Pons (tissue), 1 donor: ENCODE measurements around the gene BCAN.

ENCODE experiments used
- DNase-seq: peaks from one replicate; pipeline ENCODE4 v3.0.0-alpha.2; 2016; ENCODE audit warnings: low spot score

BCAN gene

DNA sequence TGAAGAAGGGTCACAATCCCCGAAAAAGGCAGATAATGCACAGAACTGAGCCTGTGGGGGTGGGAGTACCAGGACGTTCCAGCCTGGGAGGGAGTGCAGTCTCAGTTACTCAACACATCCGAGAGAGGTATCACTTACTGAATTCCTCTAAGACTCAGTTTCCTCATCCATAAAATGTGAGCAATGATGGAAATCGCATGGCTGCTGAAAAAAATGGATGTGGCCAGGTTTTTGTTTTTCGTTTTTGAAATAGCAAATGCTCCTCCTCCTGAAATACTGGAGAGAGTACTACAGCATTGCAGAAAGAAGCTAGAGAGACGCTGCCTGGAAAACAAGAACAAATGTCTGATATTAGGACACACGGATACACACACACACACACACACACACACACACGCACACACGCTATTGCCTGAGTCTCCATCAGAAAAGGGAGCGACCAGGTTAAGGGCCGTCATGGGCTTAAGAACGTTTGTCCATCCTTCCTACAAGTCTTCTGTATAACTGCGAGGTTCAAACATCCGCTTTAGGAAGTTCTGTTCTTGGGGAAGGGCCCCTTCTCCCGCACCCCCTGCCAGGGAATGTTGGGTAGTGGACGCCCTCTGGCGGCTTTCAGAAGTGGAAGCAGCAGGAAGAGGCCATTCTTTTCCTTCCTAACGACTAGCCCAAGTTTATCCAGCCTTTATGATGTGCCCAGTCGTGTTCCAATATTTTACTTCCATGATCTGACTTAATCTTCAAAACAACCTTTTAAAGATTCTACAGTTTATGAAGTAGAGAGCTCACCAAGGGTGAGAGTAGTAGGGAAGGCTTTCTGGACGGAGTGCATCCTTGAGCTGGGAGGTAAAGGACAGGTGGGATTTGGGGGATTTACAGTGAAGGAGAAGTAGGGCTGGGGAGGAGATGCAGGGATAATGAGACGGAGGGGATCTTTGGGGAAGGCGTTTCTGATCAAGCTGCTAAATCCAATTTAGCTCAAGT is 36.0 kb downstream of the BCAN start:
- DNase-seq: peak; percentile 88

GRCh38 chr1:156680056-156680455 is 38.1 kb downstream of the BCAN start:
- no peak for DNase-seq

DNA sequence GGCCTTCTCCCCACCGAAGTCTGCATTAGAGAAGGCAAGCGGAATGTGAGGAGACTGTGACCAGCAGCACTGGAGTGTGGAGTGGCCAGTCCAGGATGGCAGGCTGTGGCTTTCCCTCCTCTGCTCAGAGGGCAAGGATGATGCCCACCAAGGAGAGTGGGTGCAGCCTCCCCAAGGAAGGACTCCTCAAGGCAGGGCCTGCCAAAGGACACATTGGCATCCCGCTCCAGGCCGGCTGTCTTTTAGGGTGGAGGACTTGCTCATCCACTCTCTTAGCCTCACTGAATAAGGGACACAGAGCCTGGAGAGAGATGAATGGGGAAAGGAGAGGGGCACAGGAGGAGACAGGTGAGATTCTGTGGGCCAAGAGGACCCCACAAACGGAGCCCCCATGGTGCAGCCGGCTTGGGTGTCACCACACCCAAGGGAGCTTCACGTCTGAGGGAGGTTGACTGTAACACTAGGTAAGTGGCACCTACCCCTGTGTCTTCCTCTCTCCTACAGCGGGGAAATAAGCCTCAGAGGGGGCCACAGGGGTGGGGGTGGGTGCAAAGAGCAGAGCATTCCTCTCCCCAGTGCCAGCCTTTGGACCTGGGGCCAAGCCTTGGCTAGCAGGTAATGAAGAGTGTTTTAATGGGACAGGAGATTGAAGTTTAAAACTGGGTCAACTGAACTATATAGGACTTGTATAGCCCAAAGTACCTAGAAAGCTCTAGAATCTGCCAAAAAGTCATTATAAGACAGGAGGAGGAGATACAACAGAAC is 39.5 kb downstream of the BCAN start:
- DNase-seq: no peak

DNA sequence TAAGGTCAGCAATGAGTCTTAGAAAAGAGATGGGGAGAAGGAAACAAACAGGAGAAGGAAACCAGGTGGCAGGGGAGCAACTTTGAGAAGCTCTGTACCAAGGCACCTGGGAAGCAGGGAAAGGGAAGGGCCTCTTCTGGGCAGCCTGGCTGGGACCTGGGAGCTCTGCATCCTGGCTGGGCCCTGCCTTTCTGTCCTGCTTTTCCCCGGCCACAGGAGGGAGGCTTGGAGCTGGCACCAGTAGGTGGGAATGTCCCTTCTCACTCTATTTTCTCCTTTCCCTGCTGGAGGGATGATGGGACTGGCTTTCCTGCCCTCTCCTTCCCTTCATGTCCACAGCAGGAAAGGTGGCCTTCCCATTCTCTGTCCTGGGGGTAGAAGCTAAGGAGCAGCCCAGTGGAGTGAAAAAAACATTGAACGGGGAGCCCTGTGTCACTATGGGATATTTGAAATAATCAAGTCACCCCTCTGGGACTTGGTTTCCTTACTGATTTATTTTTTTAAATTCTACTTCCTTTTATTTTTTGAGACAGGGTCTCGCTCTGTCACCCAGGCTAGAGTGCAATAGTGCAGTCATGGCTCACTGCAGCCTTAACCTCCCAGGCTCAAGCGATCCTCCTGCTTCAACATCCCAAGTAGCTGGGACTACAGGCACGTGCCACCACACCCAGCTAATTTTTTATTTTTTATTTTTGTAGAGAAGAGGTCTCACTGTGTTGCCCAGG is 40.4 kb downstream of the BCAN start:
- no peak for DNase-seq

DNA sequence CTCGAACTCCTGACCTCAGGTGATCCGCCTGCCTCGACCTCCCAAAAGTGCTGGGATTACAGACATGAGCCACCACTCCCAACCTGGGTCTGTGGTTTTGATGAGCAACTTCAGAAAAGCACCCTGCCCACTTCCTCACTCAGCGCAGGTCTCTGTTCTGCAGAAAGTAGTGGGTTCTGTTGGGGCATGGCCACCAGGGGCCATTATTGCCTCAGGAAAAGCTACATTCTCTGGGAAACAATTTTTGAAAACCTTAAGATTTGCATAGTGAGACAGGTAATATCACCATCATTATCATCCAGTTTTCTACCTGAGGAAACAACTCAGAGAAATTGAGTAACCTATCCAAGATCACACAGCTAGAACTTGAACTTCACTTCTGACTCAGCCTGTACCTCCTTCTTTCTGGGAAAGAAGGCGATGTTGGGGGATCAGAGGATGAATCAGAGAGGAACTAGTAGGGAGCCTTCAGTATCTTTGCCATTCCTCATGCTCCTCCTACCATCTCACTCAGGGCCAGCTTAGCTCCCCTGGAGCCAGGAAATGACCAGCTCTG is 42.4 kb downstream of the BCAN start:
- no peak for DNase-seq

DNA sequence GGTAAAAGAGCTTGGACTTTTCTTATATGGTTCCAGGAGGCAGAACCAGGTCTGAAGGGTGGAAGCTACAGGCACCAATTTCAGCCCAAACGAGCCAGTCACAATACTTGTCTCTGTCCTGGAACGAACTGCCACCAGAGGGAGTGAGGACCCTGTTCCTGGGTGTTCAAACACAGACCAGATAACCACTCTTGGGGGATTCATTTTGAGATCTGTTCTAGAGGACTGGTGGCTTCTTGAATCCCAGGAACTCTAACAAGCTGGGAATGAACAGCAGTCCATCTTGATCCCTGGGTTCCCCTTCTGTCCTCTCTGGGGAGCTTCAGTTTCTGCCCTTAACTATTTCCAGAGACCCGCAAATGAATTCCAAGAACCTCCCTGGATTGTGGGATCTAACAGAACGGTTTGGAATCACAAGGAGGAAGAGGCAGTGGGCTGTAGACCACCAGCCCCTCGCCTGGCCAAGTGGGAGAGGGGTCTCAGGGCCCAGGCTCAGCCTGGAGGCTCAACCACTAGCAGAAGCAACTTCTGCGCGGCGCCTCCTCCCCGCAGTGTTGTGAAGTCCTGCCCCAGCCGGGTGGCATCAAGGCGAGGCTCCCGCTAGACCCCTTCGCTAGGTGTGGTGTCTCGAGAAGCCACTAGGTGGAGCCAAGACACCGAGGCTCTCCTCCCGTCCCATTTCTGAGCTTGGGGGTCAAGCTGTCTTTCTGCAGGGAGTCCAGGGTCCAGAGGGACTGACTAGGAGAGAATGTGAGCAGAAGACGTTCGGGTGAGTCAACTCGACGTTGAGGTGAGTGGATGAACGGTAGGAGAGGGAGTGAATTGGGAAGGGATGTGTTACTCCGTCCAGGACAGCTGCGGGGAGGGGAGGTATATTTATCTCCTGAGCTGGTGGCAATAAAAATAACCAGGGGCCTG is 47.4 kb downstream of the BCAN start:
- DNase-seq: peak; percentile 45

- no peak for DNase-seq
Measured at GRCh38 chr1:156689953-156690674, 48.2 kb downstream of the BCAN start.

- no peak for DNase-seq
Measured at GRCh38 chr1:156690675-156691036, 48.7 kb downstream of the BCAN start.

- DNase-seq: no peak
Measured at GRCh38 chr1:156691191-156691590, 49.3 kb downstream of the BCAN start.

GRCh38 chr1:156691665-156692440 is 49.9 kb downstream of the BCAN start:
- DNase-seq: no peak

DNA sequence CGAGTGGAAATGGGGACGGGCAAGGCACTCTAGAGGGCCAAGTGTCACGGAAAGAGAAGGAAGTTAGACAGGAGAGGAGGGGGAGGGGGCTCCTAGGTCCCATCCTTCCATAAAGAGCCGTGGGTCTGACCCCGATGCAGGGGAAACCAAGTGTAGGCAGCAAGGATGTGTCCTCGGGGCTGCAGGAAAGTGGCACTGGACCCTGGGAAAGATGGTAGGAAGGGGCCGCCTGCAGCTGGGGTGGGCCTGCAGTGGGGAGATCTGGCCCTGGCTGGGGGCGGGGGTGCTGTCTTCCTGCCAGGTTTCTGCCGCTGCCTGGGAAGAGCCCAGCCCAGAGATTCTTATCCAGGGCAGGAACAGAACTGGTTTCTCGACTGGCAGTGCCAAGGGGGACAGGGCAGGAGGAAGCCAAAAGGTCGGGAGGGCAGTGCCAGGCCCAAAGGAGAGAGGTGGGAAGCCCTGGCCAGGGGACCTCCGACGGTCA is 50.6 kb downstream of the BCAN start:
- no peak for DNase-seq

- DNase-seq: no peak
Measured at GRCh38 chr1:156692925-156693847, 51.3 kb downstream of the BCAN start.

GRCh38 chr1:156693848-156694689 is 52.2 kb downstream of the BCAN start:
- no peak for DNase-seq

DNA sequence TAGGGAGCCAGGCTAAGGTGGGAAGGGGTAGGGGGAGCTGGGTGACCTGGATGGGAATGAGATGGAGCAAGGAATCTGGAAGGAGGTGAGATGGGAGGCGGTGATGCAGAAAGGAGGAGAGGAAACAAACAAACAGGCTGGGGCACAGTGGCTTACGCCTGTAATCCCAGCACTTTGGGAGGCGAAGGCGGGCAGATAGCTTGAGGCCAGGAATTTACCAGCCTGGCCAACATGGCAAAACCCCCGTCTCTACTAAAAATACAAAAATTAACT is 52.7 kb downstream of the BCAN start:
- no peak for DNase-seq

DNA sequence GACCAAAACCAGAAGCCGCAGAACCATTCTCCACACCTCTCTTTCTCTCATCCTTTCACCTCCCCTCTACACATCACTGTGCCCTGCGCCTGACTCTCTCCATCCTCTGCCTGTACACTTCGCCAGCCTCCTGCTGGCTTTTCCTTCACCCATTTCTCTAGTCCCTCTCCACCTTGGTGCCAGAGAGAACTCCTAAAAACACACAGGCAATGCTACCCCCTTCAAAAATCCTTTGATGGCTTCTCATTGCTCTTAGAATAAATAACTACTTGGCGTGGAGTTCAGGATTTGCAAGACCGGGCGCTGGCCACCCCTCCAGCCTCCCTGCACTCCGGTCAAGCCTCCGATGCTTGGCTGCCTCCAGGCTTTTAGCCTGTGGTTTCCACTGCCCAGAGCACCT is 54.8 kb downstream of the BCAN start:
- DNase-seq: no peak

- no peak for DNase-seq
Measured at GRCh38 chr1:156697481-156697880, 55.6 kb downstream of the BCAN start.

DNA sequence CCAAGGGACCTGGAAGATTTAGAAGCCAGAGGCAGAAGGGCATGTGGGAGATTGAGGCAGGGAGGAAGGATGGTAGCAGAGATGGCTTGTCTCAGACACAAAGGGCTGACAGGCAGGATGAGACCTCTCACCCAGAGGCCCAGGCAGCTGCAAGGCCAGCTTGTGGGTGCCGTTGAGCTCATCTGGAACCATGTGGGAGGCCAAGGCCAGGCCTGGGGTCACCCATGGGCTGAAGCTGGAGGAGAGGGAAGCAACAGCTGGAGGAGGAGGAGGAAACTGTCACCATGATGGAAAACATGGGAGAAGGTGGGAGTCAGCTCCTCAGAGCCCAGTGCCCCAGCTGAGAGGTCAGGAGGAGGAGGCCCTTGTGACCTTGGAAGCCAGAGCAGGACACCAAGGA is 57.1 kb downstream of the BCAN start:
- no peak for DNase-seq
